ENCODE data around the gene SORCS2.

SORCS2 gene

GRCh38 chr4:7637139-7637538, 444.8 kb downstream of the SORCS2 start:
- Histone ChIP-seq H3K4me1 (ENCODE audit: control insufficient read depth, low read length) (no peaks in the 10 kb centered on the region), H3K4me2 (ENCODE audit: low read length) (no peak overlapping the region), H3K9me2 (replicated peaks; ENCODE audit: control insufficient read depth, low read length) (no peaks in the 10 kb centered on the region), H3K27ac (ENCODE audit: low read depth, low read length) (no peak overlapping the region), H3K79me2 (ENCODE audit: control insufficient read depth, low read length) (no peaks in the 10 kb centered on the region), H3K27me3 (ENCODE audit: control insufficient read depth, low read length) (no peaks in the 10 kb centered on the region), H4K20me1 (ENCODE audit: control insufficient read depth, insufficient read depth, low read depth, low read length) (no peaks in the 10 kb centered on the region), H3K9me3 (ENCODE audit: control insufficient read depth, insufficient read depth, low read length) (no peaks in the 10 kb centered on the region), H3K36me3 (ENCODE audit: control insufficient read depth, low read length) (no peaks in the 10 kb centered on the region), H3F3A (ENCODE audit: control insufficient read depth, insufficient read depth) (no peaks in the 10 kb centered on the region), H3K4me3 (ENCODE audit: low read length) (no peak overlapping the region)
- TF ChIP-seq EZH2phosphoT487 (IDR thresholded peaks at IDR 0.05; ENCODE audit: borderline replicate concordance, low read length) (no peak), CTCF (IDR thresholded peaks at IDR 0.05; ENCODE audit: low read depth, low read length, poor library complexity, severe bottlenecking) (no peak)

- no peaks in the 10 kb centered on the region for H3K36me3 ChIP-seq (ENCODE audit: control insufficient read depth, low read length)
- no peak overlapping the region for H3K27ac ChIP-seq (ENCODE audit: low read depth, low read length)
- H3K79me2 ChIP-seq (ENCODE audit: control insufficient read depth, low read length), result no peaks in the 10 kb centered on the region
- H3K9me3 ChIP-seq (ENCODE audit: control insufficient read depth, insufficient read depth, low read length), result no peaks in the 10 kb centered on the region
- H3K4me2 ChIP-seq (ENCODE audit: low read length), result no peak overlapping the region
- no peaks in the 10 kb centered on the region for H3K9me2 ChIP-seq (replicated peaks; ENCODE audit: control insufficient read depth, low read length)
- H3K27me3 ChIP-seq (ENCODE audit: control insufficient read depth, low read length), result no peaks in the 10 kb centered on the region
- TF ChIP-seq EZH2phosphoT487 (IDR thresholded peaks at IDR 0.05; ENCODE audit: borderline replicate concordance, low read length) (no peak), CTCF (IDR thresholded peaks at IDR 0.05; ENCODE audit: low read depth, low read length, poor library complexity, severe bottlenecking) (no peak)
- no peaks in the 10 kb centered on the region for H3K4me1 ChIP-seq (ENCODE audit: control insufficient read depth, low read length)
- H3K4me3 ChIP-seq (ENCODE audit: low read length), result no peak overlapping the region
- no peaks in the 10 kb centered on the region for H4K20me1 ChIP-seq (ENCODE audit: control insufficient read depth, insufficient read depth, low read depth, low read length)
- H3F3A ChIP-seq (ENCODE audit: control insufficient read depth, insufficient read depth), result no peaks in the 10 kb centered on the region
Observed at GRCh38 chr4:7637971-7638370, 445.6 kb downstream of the SORCS2 start.

GRCh38 chr4:7638489-7638888, 446.2 kb downstream of the SORCS2 start:
- Histone ChIP-seq H3K27me3 (ENCODE audit: control insufficient read depth, low read length) (no peaks in the 10 kb centered on the region), H3K4me1 (ENCODE audit: control insufficient read depth, low read length) (no peaks in the 10 kb centered on the region), H3K9me3 (ENCODE audit: control insufficient read depth, insufficient read depth, low read length) (no peaks in the 10 kb centered on the region), H3K4me3 (ENCODE audit: low read length) (no peak overlapping the region), H3K27ac (ENCODE audit: low read depth, low read length) (no peak overlapping the region), H3F3A (ENCODE audit: control insufficient read depth, insufficient read depth) (no peaks in the 10 kb centered on the region), H4K20me1 (ENCODE audit: control insufficient read depth, insufficient read depth, low read depth, low read length) (no peaks in the 10 kb centered on the region), H3K9me2 (replicated peaks; ENCODE audit: control insufficient read depth, low read length) (no peaks in the 10 kb centered on the region), H3K79me2 (ENCODE audit: control insufficient read depth, low read length) (no peaks in the 10 kb centered on the region), H3K36me3 (ENCODE audit: control insufficient read depth, low read length) (no peaks in the 10 kb centered on the region), H3K4me2 (ENCODE audit: low read length) (no peak overlapping the region)
- TF ChIP-seq CTCF (IDR thresholded peaks at IDR 0.05; ENCODE audit: low read depth, low read length, poor library complexity, severe bottlenecking) (no peak), EZH2phosphoT487 (IDR thresholded peaks at IDR 0.05; ENCODE audit: borderline replicate concordance, low read length) (no peak)

Measured in DOHH2 (cell line).